ENCODE data around the gene MCC. TPM values are rescaled to one million over a fixed set of nuclear protein-coding genes. Genes with fewer than 3 reads are reported as not detected.

Gene MCC
- total and polyA plus RNA-seq, 5 experiments from 2014 or later: 1.2 to 4.6 (median 2.0) TPM

DNA sequence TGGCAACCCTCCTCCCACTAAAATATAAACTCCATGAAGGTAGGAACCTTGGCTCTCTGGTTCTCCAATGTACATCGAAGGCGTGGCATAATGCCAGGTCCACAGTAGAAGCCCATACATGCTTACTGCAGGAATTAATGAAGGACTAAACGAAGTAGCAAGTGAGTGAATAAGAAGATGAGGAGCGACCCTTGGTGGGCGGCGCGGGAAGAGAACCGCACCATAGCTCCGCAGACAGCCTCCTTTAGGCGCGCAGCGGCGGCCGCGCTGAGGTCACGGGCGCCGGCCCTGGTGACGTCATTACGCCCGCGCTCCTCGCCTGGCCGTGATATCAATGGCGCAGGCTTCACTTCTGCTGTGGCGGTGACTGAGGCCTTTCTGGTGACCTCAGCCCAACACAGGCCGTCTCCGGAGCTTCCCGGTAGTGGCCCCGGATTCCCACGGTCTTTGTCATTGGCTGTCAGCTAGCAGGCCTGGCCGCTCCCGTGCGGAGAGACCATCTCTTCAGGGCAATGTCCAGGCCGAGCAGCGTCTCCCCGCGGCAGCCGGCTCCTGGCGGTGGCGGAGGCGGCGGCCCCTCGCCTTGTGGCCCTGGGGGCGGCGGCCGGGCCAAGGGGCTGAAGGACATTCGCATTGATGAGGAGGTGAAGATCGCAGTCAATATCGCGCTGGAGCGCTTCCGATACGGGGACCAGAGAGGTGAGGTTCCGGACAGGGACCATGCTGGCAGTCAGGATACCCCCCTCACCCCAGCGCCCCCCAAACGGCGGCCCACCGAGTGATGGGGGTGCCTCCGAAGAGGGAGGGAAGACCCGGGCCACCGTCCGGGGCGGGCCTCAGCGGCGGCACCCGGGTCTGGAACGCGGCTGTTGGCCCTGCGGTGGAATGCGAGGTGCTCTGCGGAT, 25.4 kb upstream of the MCC start, which contains the start of gene YTHDC2:
Gene YTHDC2, plus strand, starts transcription at position 311 of the 905 bp plus-strand sequence. Its CDS starts 202 bp downstream, at position 513.
- DNase-seq (peak; percentile 75 to 91 (median 87)), ATAC-seq (peak; percentile 96)
- POLR2A ChIA-PET: interaction anchor here (0.6 to 2.3 kb wide), 7 partner anchors 9 to 807 kb away, joined by 3 to 11 read pairs (median 4); partner anchors contain the start of gene DCP2
- peak within 1 kb of the TSS; percentile 86 to 98 (median 96) for H3K27ac Mint-ChIP-seq
- H3K27me3 Mint-ChIP-seq: peaks cover 4 to 20% (median 12%) of the 10 kb centered on the region in 5 donors
- peaks cover 0 to 25% (median 5%) of the 10 kb centered on the region in 3 donors for H3K36me3 Mint-ChIP-seq
- peaks cover 15 to 45% (median 43%) of the 10 kb centered on the region in 4 donors for H3K4me1 Mint-ChIP-seq
- H3K4me3 Mint-ChIP-seq: peak within 1 kb of the TSS; percentile 87 to 97 (median 92)
- H3K9me3 Mint-ChIP-seq: peaks cover 0 to 2% (median 0%) of the 10 kb centered on the region in 9 donors

DNA sequence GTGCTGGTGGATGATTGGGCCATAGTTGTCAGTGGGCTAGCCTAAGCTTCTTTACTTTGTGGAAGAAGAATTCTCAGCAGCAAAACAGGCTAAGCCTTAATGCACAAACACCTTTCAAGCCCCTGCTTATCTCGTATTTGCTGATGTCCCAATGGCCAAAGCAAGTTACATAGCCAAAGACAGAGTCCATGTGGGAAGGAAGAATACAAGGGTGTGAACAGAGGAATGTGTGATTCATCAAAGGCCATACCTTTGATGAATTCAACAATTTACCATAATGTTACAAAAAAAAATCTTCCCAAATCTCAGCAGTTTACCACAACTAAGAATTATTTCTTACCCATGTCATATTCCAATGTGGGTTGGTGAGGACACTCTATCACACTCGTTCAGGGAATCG, 24.1 kb upstream of the MCC start:
- H3K4me1 Mint-ChIP-seq: peaks cover 14 to 42% (median 38%) of the 10 kb centered on the region in 4 donors
- H3K4me3 Mint-ChIP-seq: peak overlapping the region in 9 of 10 donors; percentile 3 to 97 (median 49)

DNA sequence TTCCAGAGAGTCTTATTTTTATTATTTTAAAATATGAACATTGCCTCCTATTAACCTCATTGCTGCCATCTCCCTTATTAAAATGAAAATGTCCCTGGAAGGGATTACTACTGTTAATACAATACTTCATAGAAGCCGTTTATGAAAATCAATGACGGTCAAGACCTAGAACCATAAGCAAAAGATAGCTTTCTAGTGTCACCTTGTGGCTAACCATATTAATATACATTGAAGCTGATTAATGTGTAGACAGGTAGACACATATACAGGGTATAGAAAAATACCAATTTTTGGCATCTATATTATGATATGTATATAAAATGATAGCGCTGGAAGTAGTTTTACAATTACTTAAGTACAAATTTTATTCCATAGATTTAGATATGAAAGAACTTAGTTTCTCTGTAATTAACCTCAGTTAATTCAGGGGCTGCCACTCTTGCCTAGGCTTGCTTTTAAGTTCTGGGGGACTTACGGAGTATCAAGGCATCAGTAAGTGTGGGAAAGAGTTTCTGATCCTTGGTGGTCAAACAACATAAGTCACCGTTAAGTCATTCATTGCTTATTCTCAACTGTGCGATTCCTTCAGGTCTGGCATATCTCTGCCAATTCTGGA, 22.7 kb upstream of the MCC start:
- Mint-ChIP-seq H3K36me3 (peaks cover 0 to 6% (median 0%) of the 10 kb centered on the region in 3 donors), H3K4me3 (no peak overlapping the region), H3K9me3 (peaks cover 0 to 2% (median 0%) of the 10 kb centered on the region in 9 donors), H3K27me3 (peaks cover 15 to 37% (median 33%) of the 10 kb centered on the region in 5 donors), H3K4me1 (peaks cover 10 to 30% (median 27%) of the 10 kb centered on the region in 4 donors), H3K27ac (no peak overlapping the region)
- DNase-seq (no peak), ATAC-seq (no peak)
- POLR2A ChIA-PET: no interaction called here

More for the DNA sequence above, 24.1 kb upstream of the MCC start:
- POLR2A ChIA-PET: interaction anchor here (2.3 kb wide), 1 partner anchor 13 kb away, joined by 9 read pairs; no protein-coding TSS in a partner anchor
- ATAC-seq (no peak), DNase-seq (no peak)
- H3K36me3 Mint-ChIP-seq: peaks cover 0 to 15% (median 0%) of the 10 kb centered on the region in 3 donors
- peaks cover 11 to 33% (median 22%) of the 10 kb centered on the region in 5 donors for H3K27me3 Mint-ChIP-seq
- H3K9me3 Mint-ChIP-seq: peaks cover 0 to 2% (median 0%) of the 10 kb centered on the region in 9 donors
- H3K27ac Mint-ChIP-seq: peak overlapping the region in 2 of 10 donors; percentile 54 to 96

DNA sequence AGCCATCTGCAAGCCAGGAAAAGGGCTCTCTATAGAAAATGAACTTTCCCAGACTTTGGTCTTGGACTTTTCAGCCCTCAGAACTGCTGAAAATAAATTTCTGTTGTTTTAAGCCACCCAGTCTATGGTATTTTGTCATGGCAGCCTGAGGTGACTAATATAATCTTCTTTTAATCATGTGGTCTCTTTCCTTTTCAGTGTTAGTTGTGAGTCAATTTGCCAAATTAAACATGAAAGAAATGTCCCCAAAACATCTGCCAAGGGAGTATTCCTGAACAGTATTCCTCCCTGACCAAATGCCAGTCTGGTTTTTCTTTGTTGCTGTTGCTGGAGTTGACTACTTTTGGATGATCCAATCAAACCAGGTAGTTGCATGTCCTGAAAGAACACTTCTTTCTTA, 20.5 kb upstream of the MCC start:
- no peak overlapping the region for H3K4me3 Mint-ChIP-seq
- peaks cover 16 to 48% (median 39%) of the 10 kb centered on the region in 5 donors for H3K27me3 Mint-ChIP-seq
- no peaks in the 10 kb centered on the region for H3K36me3 Mint-ChIP-seq
- no peak for DNase-seq
- H3K9me3 Mint-ChIP-seq: peaks cover 0 to 2% (median 0%) of the 10 kb centered on the region in 9 donors
- peaks cover 0 to 13% (median 9%) of the 10 kb centered on the region in 4 donors for H3K4me1 Mint-ChIP-seq
- POLR2A ChIA-PET: no interaction called here
- ATAC-seq: no peak
- no peak overlapping the region for H3K27ac Mint-ChIP-seq

DNA sequence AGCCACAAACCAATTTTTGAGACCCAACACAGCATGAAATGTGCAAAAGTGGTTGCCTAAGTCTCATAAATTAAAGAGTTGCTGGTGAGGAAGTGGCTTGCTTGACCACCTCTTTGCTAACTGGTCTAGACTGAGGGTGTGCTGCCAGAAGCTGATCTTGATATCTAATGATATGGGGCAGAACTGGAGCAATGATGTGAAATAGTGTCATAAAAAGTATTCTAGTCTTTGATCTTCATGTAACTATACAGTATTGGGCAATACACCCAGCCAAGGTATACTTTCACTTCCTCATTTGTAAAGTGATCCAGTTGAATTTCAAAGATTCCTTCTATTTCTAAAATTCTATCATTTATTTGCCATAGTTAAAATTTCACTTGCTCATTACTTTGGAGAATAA, 19.3 kb upstream of the MCC start:
- peaks cover 0 to 2% (median 0%) of the 10 kb centered on the region in 3 donors for H3K36me3 Mint-ChIP-seq
- ATAC-seq: no peak
- no peaks in the 10 kb centered on the region for H3K9me3 Mint-ChIP-seq
- DNase-seq: no peak
- peaks cover 19 to 57% (median 51%) of the 10 kb centered on the region in 5 donors for H3K27me3 Mint-ChIP-seq
- no peak overlapping the region for H3K27ac Mint-ChIP-seq
- peaks cover 0 to 6% (median 1%) of the 10 kb centered on the region in 4 donors for H3K4me1 Mint-ChIP-seq
- no peak overlapping the region for H3K4me3 Mint-ChIP-seq
- POLR2A ChIA-PET: no interaction called here

DNA sequence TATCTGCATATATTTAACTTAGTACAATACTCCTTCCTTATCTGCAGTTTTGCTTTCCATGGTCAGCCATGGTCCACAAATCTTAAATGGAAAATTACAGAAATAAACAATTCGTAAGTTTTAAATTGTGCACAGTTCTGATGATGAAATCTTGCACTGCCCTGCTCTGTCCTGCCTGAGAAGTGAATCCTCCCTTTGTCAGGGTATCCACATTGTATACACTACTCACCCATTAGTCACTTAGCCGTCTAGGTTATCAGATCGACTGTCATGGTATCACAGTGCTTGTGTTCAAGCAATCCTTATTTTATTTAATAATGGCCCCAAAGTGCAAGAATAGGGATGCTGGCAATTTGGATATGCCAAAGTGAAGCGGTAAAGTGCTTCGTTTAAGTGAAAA, 16.9 kb upstream of the MCC start:
- POLR2A ChIA-PET: no interaction called here
- H3K36me3 Mint-ChIP-seq: peaks cover 0 to 14% (median 8%) of the 10 kb centered on the region in 3 donors
- H3K4me3 Mint-ChIP-seq: no peak overlapping the region
- H3K27me3 Mint-ChIP-seq: peaks cover 33 to 74% (median 69%) of the 10 kb centered on the region in 5 donors
- no peak overlapping the region for H3K27ac Mint-ChIP-seq
- H3K9me3 Mint-ChIP-seq: peaks cover 0 to 17% (median 10%) of the 10 kb centered on the region in 9 donors
- DNase-seq (no peak), ATAC-seq (no peak)
- H3K4me1 Mint-ChIP-seq: peaks cover 0 to 4% (median 0%) of the 10 kb centered on the region in 4 donors

DNA sequence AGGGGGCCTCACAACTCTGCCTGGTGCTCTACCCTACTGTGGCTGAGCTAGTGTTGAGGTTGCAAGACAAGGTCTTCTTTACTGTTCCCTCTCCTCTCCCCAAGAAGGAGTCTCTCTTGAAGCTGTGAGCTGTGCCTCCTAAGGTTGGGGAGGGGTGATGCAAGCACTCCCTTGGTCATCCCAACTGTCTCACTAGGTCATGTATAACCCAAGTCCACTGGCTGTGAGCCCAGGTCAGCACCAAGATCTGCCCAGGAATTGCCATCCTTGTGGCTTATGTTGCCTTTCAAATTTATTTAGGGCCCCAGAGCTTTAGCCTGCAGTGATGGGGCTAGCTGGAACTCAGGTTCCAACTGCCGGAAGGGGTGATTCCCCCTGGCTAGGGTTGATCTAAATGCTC, 14.9 kb upstream of the MCC start:
- Mint-ChIP-seq H3K27ac (no peak overlapping the region), H3K36me3 (peaks cover 0 to 18% (median 8%) of the 10 kb centered on the region in 3 donors), H3K4me3 (no peak overlapping the region), H3K27me3 (peaks cover 35 to 73% (median 59%) of the 10 kb centered on the region in 5 donors), H3K4me1 (peaks cover 0 to 4% (median 0%) of the 10 kb centered on the region in 4 donors), H3K9me3 (peaks cover 2 to 21% (median 10%) of the 10 kb centered on the region in 9 donors)
- POLR2A ChIA-PET: no interaction called here
- ATAC-seq (no peak), DNase-seq (no peak)

DNA sequence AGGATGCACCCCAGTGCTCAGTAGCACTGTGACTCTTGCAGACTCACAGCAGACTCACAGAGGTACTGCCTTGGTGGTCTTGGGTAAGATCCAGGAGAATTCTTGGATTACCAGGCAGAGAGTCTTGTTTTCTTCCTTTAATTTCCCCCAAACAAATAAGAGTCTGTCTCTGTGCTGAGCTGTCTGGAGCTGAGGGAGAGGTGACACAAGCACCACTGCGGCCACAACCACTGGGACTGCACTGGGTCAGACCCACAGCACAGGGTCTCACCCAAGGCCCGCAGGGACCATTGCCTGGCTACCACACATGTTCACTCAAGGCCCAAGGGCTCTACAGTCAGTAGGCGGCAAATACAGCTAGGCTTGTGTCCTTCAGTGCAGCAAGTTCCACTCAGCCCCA, 13.8 kb upstream of the MCC start:
- Mint-ChIP-seq H3K4me1 (no peaks in the 10 kb centered on the region), H3K27ac (no peak overlapping the region), H3K27me3 (peaks cover 31 to 72% (median 48%) of the 10 kb centered on the region in 5 donors), H3K4me3 (no peak overlapping the region), H3K36me3 (peaks cover 0 to 18% (median 8%) of the 10 kb centered on the region in 3 donors), H3K9me3 (peaks cover 2 to 21% (median 10%) of the 10 kb centered on the region in 9 donors)
- POLR2A ChIA-PET: no interaction called here
- DNase-seq (no peak), ATAC-seq (no peak)

DNA sequence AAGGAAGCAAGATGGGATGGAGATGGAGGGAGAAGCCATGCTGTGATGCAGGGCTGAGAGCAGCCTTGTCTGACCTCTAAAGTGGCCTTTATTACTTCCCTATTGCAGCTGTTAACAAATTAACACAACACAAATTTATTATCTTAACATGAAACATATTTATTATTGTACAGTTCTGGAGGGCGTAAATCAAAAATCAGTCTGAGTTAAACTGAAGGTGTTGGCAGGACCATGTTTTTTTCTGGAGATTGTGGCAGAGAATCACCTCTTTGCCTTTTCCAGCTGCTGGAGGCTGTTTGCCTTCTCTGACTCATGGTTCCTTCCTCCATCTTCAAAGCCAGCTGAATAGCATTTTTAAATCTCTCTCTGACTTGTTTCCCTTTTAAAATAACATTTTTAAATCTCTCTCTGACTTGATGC, 7.2 kb upstream of the MCC start:
- POLR2A ChIA-PET: no interaction called here
- Mint-ChIP-seq H3K36me3 (peaks cover 0 to 21% (median 14%) of the 10 kb centered on the region in 3 donors), H3K4me3 (no peak overlapping the region), H3K4me1 (no peaks in the 10 kb centered on the region), H3K9me3 (peaks cover 5 to 30% (median 16%) of the 10 kb centered on the region in 9 donors), H3K27ac (no peak overlapping the region), H3K27me3 (peaks cover 26 to 58% (median 32%) of the 10 kb centered on the region in 5 donors)
- DNase-seq: no peak
- no peak for ATAC-seq

DNA sequence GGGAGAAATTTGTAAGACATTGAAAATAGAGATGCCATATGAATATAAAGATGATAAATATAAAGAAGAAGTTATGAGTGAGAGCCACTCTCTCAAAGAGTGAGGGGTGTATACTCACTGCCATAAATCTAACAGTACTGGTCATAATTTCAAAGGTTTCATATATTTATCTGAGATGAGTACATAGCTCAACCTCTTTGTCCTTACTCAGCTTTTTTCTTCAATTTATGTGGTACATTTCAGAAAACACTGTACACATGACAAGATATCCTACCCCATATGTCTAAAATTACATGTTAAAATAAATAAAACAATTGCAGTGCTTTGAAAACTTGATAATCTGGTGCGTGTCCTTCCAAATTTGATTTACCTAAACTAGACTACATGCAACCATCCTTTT, 5.2 kb upstream of the MCC start:
- peaks cover 30 to 61% (median 38%) of the 10 kb centered on the region in 5 donors for H3K27me3 Mint-ChIP-seq
- peaks cover 7 to 27% (median 22%) of the 10 kb centered on the region in 3 donors for H3K36me3 Mint-ChIP-seq
- H3K4me1 Mint-ChIP-seq: peaks cover 0 to 12% (median 6%) of the 10 kb centered on the region in 4 donors
- no peak for DNase-seq
- no peak for ATAC-seq
- H3K9me3 Mint-ChIP-seq: peaks cover 3 to 29% (median 19%) of the 10 kb centered on the region in 9 donors
- no peak overlapping the region for H3K27ac Mint-ChIP-seq
- POLR2A ChIA-PET: no interaction called here
- H3K4me3 Mint-ChIP-seq: no peak overlapping the region

DNA sequence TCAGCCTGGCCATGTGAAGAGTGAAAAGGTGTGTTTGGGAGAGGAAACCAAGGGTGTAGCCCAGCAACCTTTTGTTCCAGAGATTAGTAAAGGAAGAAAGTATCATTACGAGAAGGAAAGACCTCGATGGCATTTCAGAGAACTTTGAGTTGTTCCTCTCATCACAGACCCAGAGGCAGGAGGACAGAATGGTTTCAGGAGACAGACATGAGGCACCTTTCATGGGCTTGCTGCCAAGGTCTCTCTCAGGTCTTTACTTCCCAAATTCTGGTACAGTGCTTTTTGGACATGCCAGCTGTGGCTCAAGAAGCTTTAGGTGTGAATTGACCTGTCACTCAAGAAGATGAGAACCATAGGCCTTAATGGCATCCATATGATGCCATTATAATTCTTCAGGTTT, 2.8 kb upstream of the MCC start:
- no peak for DNase-seq
- H3K4me1 Mint-ChIP-seq: peaks cover 3 to 20% (median 16%) of the 10 kb centered on the region in 4 donors
- H3K27ac Mint-ChIP-seq: no peak overlapping the region
- no peak overlapping the region for H3K4me3 Mint-ChIP-seq
- POLR2A ChIA-PET: no interaction called here
- peaks cover 7 to 27% (median 22%) of the 10 kb centered on the region in 3 donors for H3K36me3 Mint-ChIP-seq
- peaks cover 3 to 35% (median 19%) of the 10 kb centered on the region in 9 donors for H3K9me3 Mint-ChIP-seq
- H3K27me3 Mint-ChIP-seq: peaks cover 34 to 65% (median 56%) of the 10 kb centered on the region in 5 donors
- ATAC-seq: no peak

DNA sequence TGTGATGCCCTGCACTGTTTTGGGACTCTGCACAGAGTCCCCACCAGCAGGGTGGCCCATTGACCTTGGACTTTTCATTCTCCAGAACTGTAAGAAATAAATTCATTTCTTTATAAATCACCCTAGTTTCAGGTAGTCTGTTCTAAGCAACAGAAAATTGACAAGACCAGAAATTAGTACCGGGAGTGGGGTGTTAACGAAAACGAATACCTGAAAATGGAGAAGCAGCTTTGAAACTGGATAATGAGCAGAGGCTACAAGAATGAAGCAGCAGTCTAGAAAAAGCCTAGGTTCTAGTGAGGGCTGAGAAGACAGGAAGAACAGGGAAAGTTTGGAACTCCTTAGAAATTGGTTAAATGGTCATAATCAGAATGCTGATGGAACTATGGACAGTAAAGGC, 2.1 kb upstream of the MCC start:
- H3K4me3 Mint-ChIP-seq: peak overlapping the region in 1 of 10 donors; percentile 8
- peaks cover 3 to 20% (median 16%) of the 10 kb centered on the region in 4 donors for H3K4me1 Mint-ChIP-seq
- no peak overlapping the region for H3K27ac Mint-ChIP-seq
- H3K27me3 Mint-ChIP-seq: peaks cover 34 to 72% (median 63%) of the 10 kb centered on the region in 5 donors
- H3K9me3 Mint-ChIP-seq: peaks cover 3 to 35% (median 19%) of the 10 kb centered on the region in 9 donors
- POLR2A ChIA-PET: no interaction called here
- H3K36me3 Mint-ChIP-seq: peaks cover 7 to 27% (median 22%) of the 10 kb centered on the region in 3 donors
- ATAC-seq (no peak), DNase-seq (no peak)
